ENCODE data around the gene DIP2C. TPM values are rescaled to one million over a fixed set of nuclear protein-coding genes. Genes with fewer than 3 reads are reported as not detected.

The DIP2C gene
- polyA plus RNA-seq, 1 of the 3 experiments (the other 2 are of a cell fraction), result 8.7 TPM

DNA sequence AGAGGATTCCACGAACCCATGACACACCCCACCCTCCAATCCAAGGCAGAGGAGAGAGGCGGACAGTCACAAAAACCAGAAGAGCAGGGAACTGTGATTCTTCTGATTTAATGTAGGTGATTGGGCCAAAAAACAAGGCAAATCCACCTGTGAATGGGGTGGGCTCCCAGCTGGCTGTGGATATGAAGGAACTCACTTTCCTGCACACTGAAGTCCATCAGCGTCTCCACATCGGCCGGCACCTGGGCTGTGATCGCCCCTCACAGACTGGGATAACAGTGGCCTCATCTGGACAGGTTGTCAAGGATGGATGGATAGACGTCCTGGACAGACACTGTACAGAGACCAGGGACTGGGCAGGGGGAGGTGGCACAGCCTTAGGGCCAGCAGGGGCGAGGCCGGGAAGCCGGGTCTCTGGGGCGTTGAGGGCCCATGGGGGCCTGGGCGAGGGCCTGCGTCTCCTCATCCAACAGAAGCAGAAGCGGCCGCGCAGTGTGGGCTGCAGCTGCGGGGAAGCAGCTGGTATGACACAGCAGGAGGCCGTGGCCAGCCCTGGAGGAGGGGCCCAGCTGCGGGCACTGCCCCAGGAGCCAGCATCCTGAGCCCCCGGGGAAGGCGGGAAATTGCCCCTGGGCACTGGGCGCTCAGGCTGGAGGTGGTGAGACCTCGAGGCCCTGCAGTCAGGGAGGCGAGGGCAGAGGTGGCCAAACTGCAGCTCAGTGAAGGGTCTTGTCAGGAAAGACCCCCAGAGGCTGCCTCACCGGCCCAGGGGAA lies 54.2 kb downstream of the DIP2C start:
- Histone ChIP-seq H4K20me1 (ENCODE audit: insufficient read depth) (peaks cover 87% of the 10 kb centered on the region), H3K4me3 (ENCODE audit: low read depth in 2 of 2, low read length in 1 of 2) (no peak overlapping the region), H3K9me2 (no peaks in the 10 kb centered on the region), H3K4me2 (no peak overlapping the region), H3K27me3 (ENCODE audit: insufficient read depth) (no peaks in the 10 kb centered on the region), H3K36me3 (replicated peaks in 1 of 2; ENCODE audit: control insufficient read depth in 1 of 2, insufficient read depth in 2 of 2, low read length in 1 of 2) (no peaks in the 10 kb centered on the region), H3K9me3 (no peaks in the 10 kb centered on the region), H3K79me2 (ENCODE audit: insufficient read depth) (peaks cover 78% of the 10 kb centered on the region), H3K4me1 (ENCODE audit: control insufficient read depth in 1 of 2, insufficient read depth in 2 of 2, low read depth in 1 of 2, low read length in 1 of 2) (peaks cover 0 to 23% of the 10 kb centered on the region in 2 experiments; a peak in 2 of 4 replicates), H2AFZ (ENCODE audit: low read depth) (no peak overlapping the region), H3K27ac (ENCODE audit: low read depth in 2 of 2, low read length in 1 of 2) (no peak overlapping the region), H3F3A (replicated peaks; ENCODE audit: insufficient read depth) (no peaks in the 10 kb centered on the region), H3K9ac (no peak overlapping the region)
- 81% methylated on average over 12 of the region's 25 CpGs for WGBS (ENCODE audit: low lambda C conversion rate)
- TF ChIP-seq RXRA (IDR thresholded peaks at IDR 0.05; ENCODE audit: borderline replicate concordance, low read depth) (no peak), MEF2A (IDR thresholded peaks at IDR 0.05; ENCODE audit: borderline replicate concordance, low read depth) (no peak), SIN3A (IDR thresholded peaks at IDR 0.05; ENCODE audit: borderline replicate concordance, low read depth, low read length) (no peak), GABPA (IDR thresholded peaks at IDR 0.05; ENCODE audit: low read depth) (no peak), MXI1 (IDR thresholded peaks at IDR 0.05; ENCODE audit: low read depth, low read length) (no peak), FOSL2 (IDR thresholded peaks at IDR 0.05; ENCODE audit: borderline replicate concordance, low read depth) (no peak), NFIC (IDR thresholded peaks at IDR 0.05; ENCODE audit: borderline replicate concordance) (no peak), EZH2phosphoT487 (IDR thresholded peaks at IDR 0.05; ENCODE audit: borderline replicate concordance, low read depth) (no peak), YY1 (IDR thresholded peaks at IDR 0.05; ENCODE audit: low read depth) (no peak), TEAD4 (IDR thresholded peaks at IDR 0.05; ENCODE audit: borderline replicate concordance, insufficient read depth) (no peak), RFX5 (IDR thresholded peaks at IDR 0.05; ENCODE audit: low read length) (no peak), CHD2 (IDR thresholded peaks at IDR 0.05; ENCODE audit: low read length, partially characterized antibody) (no peak), POLR2AphosphoS5 (IDR thresholded peaks at IDR 0.05; ENCODE audit: low read depth, low read length) (no peak), TAF1 (IDR thresholded peaks at IDR 0.05; ENCODE audit: borderline replicate concordance, low read depth, low read length) (no peak)
- TF ChIP-seq, protein P1, sequence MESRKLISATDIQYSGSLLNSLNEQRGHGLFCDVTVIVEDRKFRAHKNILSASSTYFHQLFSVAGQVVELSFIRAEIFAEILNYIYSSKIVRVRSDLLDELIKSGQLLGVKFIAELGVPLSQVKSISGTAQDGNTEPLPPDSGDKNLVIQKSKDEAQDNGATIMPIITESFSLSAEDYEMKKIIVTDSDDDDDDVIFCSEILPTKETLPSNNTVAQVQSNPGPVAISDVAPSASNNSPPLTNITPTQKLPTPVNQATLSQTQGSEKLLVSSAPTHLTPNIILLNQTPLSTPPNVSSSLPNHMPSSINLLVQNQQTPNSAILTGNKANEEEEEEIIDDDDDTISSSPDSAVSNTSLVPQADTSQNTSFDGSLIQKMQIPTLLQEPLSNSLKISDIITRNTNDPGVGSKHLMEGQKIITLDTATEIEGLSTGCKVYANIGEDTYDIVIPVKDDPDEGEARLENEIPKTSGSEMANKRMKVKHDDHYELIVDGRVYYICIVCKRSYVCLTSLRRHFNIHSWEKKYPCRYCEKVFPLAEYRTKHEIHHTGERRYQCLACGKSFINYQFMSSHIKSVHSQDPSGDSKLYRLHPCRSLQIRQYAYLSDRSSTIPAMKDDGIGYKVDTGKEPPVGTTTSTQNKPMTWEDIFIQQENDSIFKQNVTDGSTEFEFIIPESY (IDR thresholded peaks at IDR 0.05; ENCODE audit: borderline replicate concordance, low read depth), result no peak
- TF ChIP-seq, protein P2, sequence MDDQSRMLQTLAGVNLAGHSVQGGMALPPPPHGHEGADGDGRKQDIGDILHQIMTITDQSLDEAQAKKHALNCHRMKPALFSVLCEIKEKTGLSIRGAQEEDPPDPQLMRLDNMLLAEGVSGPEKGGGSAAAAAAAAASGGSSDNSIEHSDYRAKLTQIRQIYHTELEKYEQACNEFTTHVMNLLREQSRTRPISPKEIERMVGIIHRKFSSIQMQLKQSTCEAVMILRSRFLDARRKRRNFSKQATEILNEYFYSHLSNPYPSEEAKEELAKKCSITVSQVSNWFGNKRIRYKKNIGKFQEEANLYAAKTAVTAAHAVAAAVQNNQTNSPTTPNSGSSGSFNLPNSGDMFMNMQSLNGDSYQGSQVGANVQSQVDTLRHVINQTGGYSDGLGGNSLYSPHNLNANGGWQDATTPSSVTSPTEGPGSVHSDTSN (IDR thresholded peaks at IDR 0.05), result no peak
- TF ChIP-seq, protein P3, sequence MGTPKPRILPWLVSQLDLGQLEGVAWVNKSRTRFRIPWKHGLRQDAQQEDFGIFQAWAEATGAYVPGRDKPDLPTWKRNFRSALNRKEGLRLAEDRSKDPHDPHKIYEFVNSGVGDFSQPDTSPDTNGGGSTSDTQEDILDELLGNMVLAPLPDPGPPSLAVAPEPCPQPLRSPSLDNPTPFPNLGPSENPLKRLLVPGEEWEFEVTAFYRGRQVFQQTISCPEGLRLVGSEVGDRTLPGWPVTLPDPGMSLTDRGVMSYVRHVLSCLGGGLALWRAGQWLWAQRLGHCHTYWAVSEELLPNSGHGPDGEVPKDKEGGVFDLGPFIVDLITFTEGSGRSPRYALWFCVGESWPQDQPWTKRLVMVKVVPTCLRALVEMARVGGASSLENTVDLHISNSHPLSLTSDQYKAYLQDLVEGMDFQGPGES (IDR thresholded peaks at IDR 0.05; ENCODE audit: low read depth, low read length), result no peak
- TF ChIP-seq, protein P4, sequence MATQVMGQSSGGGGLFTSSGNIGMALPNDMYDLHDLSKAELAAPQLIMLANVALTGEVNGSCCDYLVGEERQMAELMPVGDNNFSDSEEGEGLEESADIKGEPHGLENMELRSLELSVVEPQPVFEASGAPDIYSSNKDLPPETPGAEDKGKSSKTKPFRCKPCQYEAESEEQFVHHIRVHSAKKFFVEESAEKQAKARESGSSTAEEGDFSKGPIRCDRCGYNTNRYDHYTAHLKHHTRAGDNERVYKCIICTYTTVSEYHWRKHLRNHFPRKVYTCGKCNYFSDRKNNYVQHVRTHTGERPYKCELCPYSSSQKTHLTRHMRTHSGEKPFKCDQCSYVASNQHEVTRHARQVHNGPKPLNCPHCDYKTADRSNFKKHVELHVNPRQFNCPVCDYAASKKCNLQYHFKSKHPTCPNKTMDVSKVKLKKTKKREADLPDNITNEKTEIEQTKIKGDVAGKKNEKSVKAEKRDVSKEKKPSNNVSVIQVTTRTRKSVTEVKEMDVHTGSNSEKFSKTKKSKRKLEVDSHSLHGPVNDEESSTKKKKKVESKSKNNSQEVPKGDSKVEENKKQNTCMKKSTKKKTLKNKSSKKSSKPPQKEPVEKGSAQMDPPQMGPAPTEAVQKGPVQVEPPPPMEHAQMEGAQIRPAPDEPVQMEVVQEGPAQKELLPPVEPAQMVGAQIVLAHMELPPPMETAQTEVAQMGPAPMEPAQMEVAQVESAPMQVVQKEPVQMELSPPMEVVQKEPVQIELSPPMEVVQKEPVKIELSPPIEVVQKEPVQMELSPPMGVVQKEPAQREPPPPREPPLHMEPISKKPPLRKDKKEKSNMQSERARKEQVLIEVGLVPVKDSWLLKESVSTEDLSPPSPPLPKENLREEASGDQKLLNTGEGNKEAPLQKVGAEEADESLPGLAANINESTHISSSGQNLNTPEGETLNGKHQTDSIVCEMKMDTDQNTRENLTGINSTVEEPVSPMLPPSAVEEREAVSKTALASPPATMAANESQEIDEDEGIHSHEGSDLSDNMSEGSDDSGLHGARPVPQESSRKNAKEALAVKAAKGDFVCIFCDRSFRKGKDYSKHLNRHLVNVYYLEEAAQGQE (IDR thresholded peaks at IDR 0.05; ENCODE audit: low read depth, low read length), result no peak
- TF ChIP-seq, protein P5, sequence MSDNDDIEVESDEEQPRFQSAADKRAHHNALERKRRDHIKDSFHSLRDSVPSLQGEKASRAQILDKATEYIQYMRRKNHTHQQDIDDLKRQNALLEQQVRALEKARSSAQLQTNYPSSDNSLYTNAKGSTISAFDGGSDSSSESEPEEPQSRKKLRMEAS (IDR thresholded peaks at IDR 0.05; ENCODE audit: low read depth), result no peak
- TF ChIP-seq, protein P6, sequence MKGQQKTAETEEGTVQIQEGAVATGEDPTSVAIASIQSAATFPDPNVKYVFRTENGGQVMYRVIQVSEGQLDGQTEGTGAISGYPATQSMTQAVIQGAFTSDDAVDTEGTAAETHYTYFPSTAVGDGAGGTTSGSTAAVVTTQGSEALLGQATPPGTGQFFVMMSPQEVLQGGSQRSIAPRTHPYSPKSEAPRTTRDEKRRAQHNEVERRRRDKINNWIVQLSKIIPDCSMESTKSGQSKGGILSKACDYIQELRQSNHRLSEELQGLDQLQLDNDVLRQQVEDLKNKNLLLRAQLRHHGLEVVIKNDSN (IDR thresholded peaks at IDR 0.05; ENCODE audit: borderline replicate concordance, low read depth), result no peak
- DNase-seq, result no peak
- POLR2A ChIA-PET, result no interaction called here
- CTCF ChIA-PET, result no interaction called here
